Liver (tissue), 9 donors: ENCODE measurements around the gene DOK6. TPM values are rescaled to one million over a fixed set of nuclear protein-coding genes. Genes with fewer than 3 reads are reported as not detected.

Experiments used
- DNase-seq: peaks from one replicate; pipeline ENCODE4 v3.0.0-alpha.2; 2017; ENCODE audit warnings: low spot score
- H3K27ac ChIP-seq, 2 donors: one replicate each; pipeline ENCODE4 v1.7.0; 2013; ENCODE audit warnings: inconsistent platforms in 2 of 2, low read length in 2 of 2, control low read depth in 1 of 2, low read depth in 1 of 2, mild to moderate bottlenecking in 1 of 2
- H3K27me3 ChIP-seq, 4 donors: one replicate each; pipeline versions ENCODE4 v1.6.1 to v1.7.0; 2013; ENCODE audit warnings: low read length in 3 of 4, inconsistent platforms in 1 of 4, mild to moderate bottlenecking in 1 of 4, moderate library complexity in 1 of 4; ENCODE audit not compliant: control insufficient read depth in 4 of 4, insufficient read depth in 4 of 4
- H3K36me3 ChIP-seq, 4 donors: one replicate each; pipeline versions ENCODE4 v1.6.1 to v1.7.0; 2013; ENCODE audit warnings: low read length in 3 of 4, mild to moderate bottlenecking in 3 of 4, low read depth in 1 of 4, moderate library complexity in 1 of 4; ENCODE audit not compliant: control insufficient read depth in 4 of 4, insufficient read depth in 3 of 4
- H3K4me1 ChIP-seq, 4 donors: one replicate each; pipeline versions ENCODE4 v1.6.1 to v1.7.0; 2013; ENCODE audit warnings: low read length in 3 of 4, mild to moderate bottlenecking in 3 of 4, moderate library complexity in 1 of 4; ENCODE audit not compliant: control insufficient read depth in 4 of 4, insufficient read depth in 4 of 4
- H3K4me3 ChIP-seq, 3 donors: one replicate each; pipeline versions ENCODE4 v1.6.1 to v1.7.0; 2013; ENCODE audit warnings: low read length in 3 of 3, control low read depth in 1 of 3, low read depth in 1 of 3, mild to moderate bottlenecking in 1 of 3
- H3K9ac ChIP-seq, 2 donors: one replicate each; pipeline ENCODE4 v1.7.0; 2013; ENCODE audit warnings: low read length in 2 of 2, mild to moderate bottlenecking in 2 of 2, moderate library complexity in 2 of 2, control low read depth in 1 of 2, low read depth in 1 of 2
- H3K9me3 ChIP-seq, 4 donors: one replicate each; pipeline versions ENCODE4 v1.6.1 to v1.7.0; 2013; ENCODE audit warnings: low read length in 3 of 4; ENCODE audit not compliant: control insufficient read depth in 4 of 4
- ATF3 ChIP-seq: IDR thresholded peaks from 2 replicates; pipeline ENCODE4 v1.6.1; 2016; ENCODE audit warnings: antibody characterized with exemption
- CTCF ChIP-seq: fragments of 150-350 bp; IDR thresholded peaks from 2 replicates; pipeline ENCODE4 v1.5.1; 2017; ENCODE audit warnings: improper control_type of control experiment, low read depth, low read length; ENCODE audit not compliant: missing input control
- EGR1 ChIP-seq, 2 donors: IDR thresholded peaks; 2 replicates each; pipeline ENCODE4 v1.6.1; 2016 to 2018; ENCODE audit warnings: antibody characterized with exemption in 2 of 2, low read depth in 2 of 2
- FOXA1 ChIP-seq: IDR thresholded peaks from 2 replicates; pipeline ENCODE4 v1.6.1; 2016; ENCODE audit warnings: antibody characterized with exemption
- FOXA2 ChIP-seq: IDR thresholded peaks from 2 replicates; pipeline ENCODE4 v1.6.1; 2016; ENCODE audit warnings: antibody characterized with exemption
- GABPA ChIP-seq, 2 donors: IDR thresholded peaks in 1 of 2; conservative IDR thresholded peaks in 1 of 2; 2 replicates each; pipeline ENCODE4 v1.6.1; 2016; ENCODE audit warnings: antibody characterized with exemption in 2 of 2, mild to moderate bottlenecking in 1 of 2, moderate library complexity in 1 of 2
- HNF4A ChIP-seq, 2 donors: conservative IDR thresholded peaks; 2 replicates each; pipeline ENCODE4 v1.6.1; 2016; ENCODE audit warnings: antibody characterized with exemption in 2 of 2, mild to moderate bottlenecking in 2 of 2
- HNF4G ChIP-seq: IDR thresholded peaks from 2 replicates; pipeline ENCODE4 v1.6.1; 2016; ENCODE audit warnings: antibody characterized with exemption
- JUND ChIP-seq, 2 donors: IDR thresholded peaks; 2 replicates each; pipeline ENCODE4 v1.6.1; 2016; ENCODE audit warnings: antibody characterized with exemption in 2 of 2
- MAX ChIP-seq: IDR thresholded peaks from 2 replicates; pipeline ENCODE4 v1.6.1; 2016; ENCODE audit warnings: antibody characterized with exemption
- NR2F2 ChIP-seq: IDR thresholded peaks from 2 replicates; pipeline ENCODE4 v1.6.1; 2016; ENCODE audit warnings: antibody characterized with exemption
- RAD21 ChIP-seq, 2 donors: IDR thresholded peaks; 2 replicates each; pipeline ENCODE4 v1.6.1; 2016; ENCODE audit warnings: antibody characterized with exemption in 2 of 2, mild to moderate bottlenecking in 2 of 2
- REST ChIP-seq: IDR thresholded peaks from 2 replicates; pipeline ENCODE4 v1.6.1; 2016; ENCODE audit warnings: antibody characterized with exemption, mild to moderate bottlenecking
- RXRA ChIP-seq, 2 donors: IDR thresholded peaks; 2 replicates each; pipeline ENCODE4 v1.6.1; 2017 to 2018; ENCODE audit warnings: antibody characterized with exemption in 2 of 2, mild to moderate bottlenecking in 1 of 2
- SP1 ChIP-seq: IDR thresholded peaks from 2 replicates; pipeline ENCODE4 v1.6.1; 2018; ENCODE audit warnings: antibody characterized with exemption, mild to moderate bottlenecking
- TAF1 ChIP-seq: conservative IDR thresholded peaks from 2 replicates; pipeline ENCODE4 v1.6.1; 2016; ENCODE audit warnings: antibody characterized with exemption, mild to moderate bottlenecking
- YY1 ChIP-seq: IDR thresholded peaks from 2 replicates; pipeline ENCODE4 v1.6.1; 2016; ENCODE audit warnings: antibody characterized with exemption, mild to moderate bottlenecking
- ZBTB33 ChIP-seq: IDR thresholded peaks from 2 replicates; pipeline ENCODE4 v1.6.1; 2016; ENCODE audit warnings: antibody characterized with exemption
- WGBS: extraction: QIAGEN DNeasy Blood & Tissue Kit; methylation state at CpG from one replicate; pipeline ENCODE4 v1.1.7; 2013; 5-methylcytosine and 5-hydroxymethylcytosine counted together
- polyA plus RNA-seq, 2 donors: library from polyadenylated mRNA; stranded (reverse) in 1 of 2; unstranded in 1 of 2; fragments of 200-250 nt in 1 of 2; fragments of >200 nt in 1 of 2; fragmentation: Nextera tagmentation in 1 of 2; extraction: Ambion mirVana in 1 of 2; gene quantifications; one replicate each; pipeline versions ENCODE4 v1.2.1 to v1.2.3, GENCODE V29; 2013 to 2015
- total RNA-seq, 2 donors: library from RNA; depleted of rRNA; stranded (reverse); fragments of >200 nt; gene quantifications; one replicate each; pipeline ENCODE4 v1.2.3, GENCODE V29; 2014
- donor health status: healthy.
- donor health status: healthy.
- donor health status: healthy.
- donor health status: healthy.
- donor health status: healthy.

The DOK6 gene
- total and polyA plus RNA-seq, 4 donors = 0.08 to 1.1 (median 0.67) TPM

- WGBS = 84% methylated on average over 2 of the region's 2 CpGs
- H3K9ac ChIP-seq = no peak overlapping the region
- H3K4me3 ChIP-seq = no peak overlapping the region
- TF ChIP-seq MAX = no peak
- no peak for TF ChIP-seq HNF4A (conservative IDR thresholded peaks at IDR 0.05)
- no peak for TF ChIP-seq CTCF
- no peak for TF ChIP-seq FOXA1
- TF ChIP-seq FOXA2 = no peak
- TF ChIP-seq REST = no peak
- TF ChIP-seq RAD21 (IDR thresholded peaks at IDR 0.05) = no peak
- TF ChIP-seq NR2F2 = no peak
- no peak for TF ChIP-seq SP1
- TF ChIP-seq JUND (IDR thresholded peaks at IDR 0.05) = no peak
- no peak for TF ChIP-seq HNF4G
- TF ChIP-seq YY1 = no peak
- no peak for TF ChIP-seq RXRA (IDR thresholded peaks at IDR 0.05)
- no peak for TF ChIP-seq GABPA (IDR thresholded peaks at IDR 0.05 in 1 of 2, conservative IDR thresholded peaks at IDR 0.05 in 1 of 2)
- TF ChIP-seq TAF1 = no peak
- TF ChIP-seq ZBTB33 = no peak
- no peak for TF ChIP-seq EGR1 (IDR thresholded peaks at IDR 0.05; ENCODE audit: low read depth in 2 of 2)
- TF ChIP-seq ATF3 = no peak
- no peaks in the 10 kb centered on the region for H3K36me3 ChIP-seq
- no peaks in the 10 kb centered on the region for H3K4me1 ChIP-seq
- no peaks in the 10 kb centered on the region for H3K9me3 ChIP-seq
- no peak overlapping the region for H3K27ac ChIP-seq
- no peaks in the 10 kb centered on the region for H3K27me3 ChIP-seq
- no peak for DNase-seq
These were observed 300.6 kb downstream of the DOK6 start for GRCh38 chr18:69701305-69701704.
